HepG2 (cell line): ENCODE measurements around the gene CTSW. TPM values are rescaled to one million over a fixed set of nuclear protein-coding genes. Genes with fewer than 3 reads are reported as not detected.

Experiments used
- ARID3A ChIP-seq: IDR thresholded peaks from 2 replicates; pipeline ENCODE4 v1.6.1; 2012; ENCODE audit warnings: low read depth, low read length, improper control_type of control experiment
- ATF5 ChIP-seq: sonication (generic); formaldehyde crosslinking; IDR thresholded peaks from 2 replicates; pipeline ENCODE4 v1.4.0; 2020; ENCODE audit warnings: mild to moderate bottlenecking, low read depth, missing genetic modification reagents
- ATF7-NPFF ChIP-seq: sonication (generic); formaldehyde crosslinking; IDR thresholded peaks from 2 replicates; pipeline ENCODE4 v1.8.1; 2023; ENCODE audit warnings: mild to moderate bottlenecking, low read depth, missing genetic modification reagents, moderate library complexity
- CBX2 ChIP-seq, 2 experiments: fragments of 200-600 bp in 1 of 2; sonication (generic); formaldehyde crosslinking in 1 of 2; IDR thresholded peaks; 2 replicates each; pipeline versions ENCODE4 v1.7.0 to v1.8.1; 2018 to 2022; ENCODE audit warnings: low read depth in 2 of 2, low read length in 1 of 2, mild to moderate bottlenecking in 1 of 2, missing genetic modification reagents in 1 of 2
- CTCF ChIP-seq: sonication (generic); formaldehyde crosslinking; IDR thresholded peaks from 2 replicates; pipeline ENCODE4 v1.5.0; 2020; ENCODE audit warnings: mild to moderate bottlenecking, missing genetic modification reagents, moderate library complexity
- GLI4 ChIP-seq: sonication (generic); formaldehyde crosslinking; IDR thresholded peaks from 2 replicates; pipeline ENCODE4 v1.5.1; 2020; ENCODE audit warnings: missing genetic modification reagents, mild to moderate bottlenecking, moderate library complexity, borderline replicate concordance
- KAT2B ChIP-seq: fragments of 150-350 bp; IDR thresholded peaks from 2 replicates; pipeline ENCODE4 v1.6.1; 2014; ENCODE audit warnings: low read depth, low read length, borderline replicate concordance
- MBNL3 ChIP-seq: fragments of 250-450 bp; sonication (Bioruptor Pico); conservative IDR thresholded peaks from 2 replicates; pipeline ENCODE4 v1.8.0; 2022; ENCODE audit warnings: mild to moderate bottlenecking, inconsistent platforms
- PHF20 ChIP-seq: sonication (generic); formaldehyde crosslinking; IDR thresholded peaks from 2 replicates; pipeline ENCODE4 v1.5.0; 2020; ENCODE audit warnings: mild to moderate bottlenecking, missing genetic modification reagents
- PRDM4 ChIP-seq: sonication (generic); formaldehyde crosslinking; IDR thresholded peaks from 2 replicates; pipeline ENCODE4 v1.9.0; 2021; ENCODE audit warnings: missing genetic modification reagents, borderline replicate concordance
- SNRNP70 ChIP-seq: fragments of 200-400 bp; formaldehyde crosslinking; IDR thresholded peaks from 2 replicates; pipeline ENCODE4 v1.6.1; 2017; ENCODE audit warnings: mild to moderate bottlenecking, low read depth, low read length, moderate library complexity
- ZBTB2 ChIP-seq: sonication (generic); formaldehyde crosslinking; IDR thresholded peaks from 2 replicates; pipeline ENCODE4 v1.8.0; 2022; ENCODE audit warnings: low read depth, missing genetic modification reagents
- ZGPAT ChIP-seq: IDR thresholded peaks from 2 replicates; pipeline ENCODE4 v1.6.1; 2016; ENCODE audit warnings: mild to moderate bottlenecking
- ZNF180 ChIP-seq: sonication (generic); formaldehyde crosslinking; IDR thresholded peaks from 2 replicates; pipeline ENCODE4 v1.4.0; 2020; ENCODE audit warnings: low read depth, missing genetic modification reagents, borderline replicate concordance
- ZSCAN30 ChIP-seq: sonication (generic); formaldehyde crosslinking; IDR thresholded peaks from 2 replicates; pipeline ENCODE4 v1.5.0; 2020; ENCODE audit warnings: mild to moderate bottlenecking, missing genetic modification reagents
- ZSCAN31 ChIP-seq: sonication (generic); formaldehyde crosslinking; IDR thresholded peaks from 2 replicates; pipeline ENCODE4 v1.5.0; 2020; ENCODE audit warnings: low read depth, mild to moderate bottlenecking, missing genetic modification reagents
- polyA plus RNA-seq, 8 experiments: library from polyadenylated mRNA; depleted of rRNA in 3 of 8; stranded (reverse) in 7 of 8; unstranded in 1 of 8; fragments of >200 nt; fragmentation: Illumina TruSeq in 4 of 8; extraction: Trizol in 4 of 8; gene quantifications; 2 replicates each; pipeline versions ENCODE4 v1.2.1 to v1.2.3, GENCODE V29; 2011 to 2016; ENCODE audit warnings: low read depth in 4 of 8, missing spikeins in 1 of 8, mixed read lengths in 1 of 8; ENCODE audit not compliant: insufficient read depth in 1 of 8
- total RNA-seq, 5 experiments: library from RNA; depleted of rRNA; stranded (reverse); fragments of >200 nt; fragmentation: Illumina TruSeq; extraction: Trizol; gene quantifications; 2 replicates each; pipeline ENCODE4 v1.2.3, GENCODE V29; 2016; ENCODE audit warnings: low read depth in 1 of 5

CTSW gene
- total and polyA plus RNA-seq, 2 of the 13 experiments (the other 11 are each of a cell fraction or from before 2014, with no cell fraction given): 0.09 TPM; not detected in 1

- TF ChIP-seq PRDM4: no peak; the same call in 1 of the 2 replicates
- no peak for TF ChIP-seq ZSCAN31 (CRISPR knock-in tag)
- no peak for TF ChIP-seq ZNF180
- no peak for TF ChIP-seq ZBTB2 (CRISPR knock-in tag)
- TF ChIP-seq CTCF: no peak
- peak; percentile 57; the same call in 1 of the 2 replicates for TF ChIP-seq ZGPAT
- TF ChIP-seq PHF20 (CRISPR knock-in tag): peak; percentile 54
- TF ChIP-seq ZSCAN30 (CRISPR knock-in tag): no peak
- TF ChIP-seq ATF5: no peak
- no peak for TF ChIP-seq KAT2B
- TF ChIP-seq GLI4 (CRISPR knock-in tag): peak; percentile 78; the same call in 1 of the 2 replicates
- no peak for TF ChIP-seq SNRNP70
- no peak for TF ChIP-seq ATF7-NPFF (CRISPR knock-in tag)
- TF ChIP-seq CBX2 (IDR thresholded peaks at IDR 0.05; ENCODE audit: low read depth, low read length): no peak
- TF ChIP-seq CBX2 (CRISPR knock-in tag; IDR thresholded peaks at IDR 0.05; ENCODE audit: low read depth): no peak
- no peak for TF ChIP-seq ARID3A
- no peak for TF ChIP-seq MBNL3
Measured at GRCh38 chr11:65856689-65857499, 22.7 kb upstream of the CTSW start (continued).
